GM23248 (cell line): ENCODE measurements around the gene LTO1. TPM values are rescaled to one million over a fixed set of nuclear protein-coding genes. Genes with fewer than 3 reads are reported as not detected.

Source experiments
- DNase-seq: peaks from one replicate; pipeline ENCODE4 v3.0.0-alpha.2; 2015
- H2AFZ ChIP-seq: fragments of 200-600 bp; sonication (generic); 2 replicates; pipeline ENCODE4 v1.6.1; 2016; ENCODE audit warnings: antibody characterized with exemption
- H3F3A ChIP-seq: fragments of 200-600 bp; sonication (generic); 2 replicates; pipeline ENCODE4 v1.6.1; 2016; ENCODE audit warnings: mild to moderate bottlenecking, antibody characterized with exemption, mixed run types; ENCODE audit not compliant: insufficient read depth
- H3K27ac ChIP-seq: fragments of 200-600 bp; sonication (generic); 2 replicates; pipeline ENCODE4 v1.5.1; 2016; ENCODE audit warnings: mild to moderate bottlenecking
- H3K27me3 ChIP-seq: fragments of 200-600 bp; sonication (generic); replicated peaks from 2 replicates; pipeline ENCODE4 v1.6.1; 2016; ENCODE audit warnings: mild to moderate bottlenecking; ENCODE audit not compliant: insufficient read depth
- H3K36me3 ChIP-seq: fragments of 200-600 bp; sonication (generic); 2 replicates; pipeline ENCODE4 v1.6.1; 2016; ENCODE audit warnings: low read depth, mild to moderate bottlenecking
- H3K4me1 ChIP-seq: fragments of 200-600 bp; sonication (generic); 2 replicates; pipeline ENCODE4 v1.6.1; 2016; ENCODE audit warnings: mild to moderate bottlenecking; ENCODE audit not compliant: insufficient read depth
- H3K4me2 ChIP-seq: fragments of 200-600 bp; sonication (generic); one replicate; pipeline ENCODE4 v1.6.1; 2016; ENCODE audit warnings: mild to moderate bottlenecking; ENCODE audit not compliant: unreplicated experiment
- H3K4me3 ChIP-seq: fragments of 200-600 bp; sonication (generic); 2 replicates; pipeline ENCODE4 v1.5.1; 2016; ENCODE audit warnings: mild to moderate bottlenecking
- H3K79me2 ChIP-seq: fragments of 200-600 bp; sonication (generic); 2 replicates; pipeline ENCODE4 v1.6.1; 2016; ENCODE audit warnings: mild to moderate bottlenecking; ENCODE audit not compliant: insufficient read depth
- H3K9ac ChIP-seq: fragments of 200-600 bp; sonication (generic); 2 replicates; pipeline ENCODE4 v1.6.1; 2016; ENCODE audit warnings: mild to moderate bottlenecking
- H3K9me2 ChIP-seq: fragments of 200-600 bp; sonication (generic); 2 replicates; pipeline ENCODE4 v1.6.1; 2016; ENCODE audit warnings: mixed run types, mild to moderate bottlenecking, moderate library complexity; ENCODE audit not compliant: insufficient read depth
- H3K9me3 ChIP-seq: fragments of 200-600 bp; sonication (generic); one replicate; pipeline ENCODE4 v1.6.1; 2017; ENCODE audit warnings: low read depth
- H4K20me1 ChIP-seq: fragments of 200-600 bp; sonication (generic); 2 replicates; pipeline ENCODE4 v1.6.0; 2016; ENCODE audit not compliant: insufficient read depth
- EZH2 ChIP-seq: fragments of 200-600 bp; sonication (generic); IDR thresholded peaks from 2 replicates; pipeline ENCODE4 v1.6.1; 2018; ENCODE audit warnings: antibody characterized with exemption, mild to moderate bottlenecking; ENCODE audit not compliant: insufficient read depth, poor library complexity, severe bottlenecking
- EZH2phosphoT487 ChIP-seq: fragments of 200-600 bp; sonication (generic); IDR thresholded peaks from 2 replicates; pipeline ENCODE4 v1.6.1; 2018; ENCODE audit warnings: antibody characterized with exemption, moderate library complexity, mild to moderate bottlenecking, low read depth; ENCODE audit not compliant: insufficient read depth
- WGBS, 2 experiments: methylation state at CpG; one replicate each; pipeline ENCODE4 v1.1.6; 2015 to 2017; ENCODE audit warnings: low lambda C conversion rate in 2 of 2, low coverage in 1 of 2; ENCODE audit errors: missing lambda C conversion rate in 2 of 2; 5-methylcytosine and 5-hydroxymethylcytosine counted together
- in situ Hi-C: fragments of 300-500 bp; cut with MboI; formaldehyde crosslinking; loops from 2 replicates; pipeline ENCODE4 v1.15.0; 2020
- polyA plus RNA-seq: library from polyadenylated mRNA; unstranded; fragments of >200 nt; fragmentation: Nextera tagmentation; extraction: Ambion mirVana; gene quantifications from 2 replicates; pipeline ENCODE4 v1.2.1, GENCODE V29; 2016
- total RNA-seq: library from RNA; depleted of rRNA; stranded (reverse); fragments of >200 nt; shearing (Covaris generic); gene quantifications from 2 replicates; pipeline ENCODE4 v1.2.3, GENCODE V29; 2014

LTO1 gene
- total and polyA plus RNA-seq, 2 experiments from 2014 or later = 20.6 to 26.2 TPM

DNA sequence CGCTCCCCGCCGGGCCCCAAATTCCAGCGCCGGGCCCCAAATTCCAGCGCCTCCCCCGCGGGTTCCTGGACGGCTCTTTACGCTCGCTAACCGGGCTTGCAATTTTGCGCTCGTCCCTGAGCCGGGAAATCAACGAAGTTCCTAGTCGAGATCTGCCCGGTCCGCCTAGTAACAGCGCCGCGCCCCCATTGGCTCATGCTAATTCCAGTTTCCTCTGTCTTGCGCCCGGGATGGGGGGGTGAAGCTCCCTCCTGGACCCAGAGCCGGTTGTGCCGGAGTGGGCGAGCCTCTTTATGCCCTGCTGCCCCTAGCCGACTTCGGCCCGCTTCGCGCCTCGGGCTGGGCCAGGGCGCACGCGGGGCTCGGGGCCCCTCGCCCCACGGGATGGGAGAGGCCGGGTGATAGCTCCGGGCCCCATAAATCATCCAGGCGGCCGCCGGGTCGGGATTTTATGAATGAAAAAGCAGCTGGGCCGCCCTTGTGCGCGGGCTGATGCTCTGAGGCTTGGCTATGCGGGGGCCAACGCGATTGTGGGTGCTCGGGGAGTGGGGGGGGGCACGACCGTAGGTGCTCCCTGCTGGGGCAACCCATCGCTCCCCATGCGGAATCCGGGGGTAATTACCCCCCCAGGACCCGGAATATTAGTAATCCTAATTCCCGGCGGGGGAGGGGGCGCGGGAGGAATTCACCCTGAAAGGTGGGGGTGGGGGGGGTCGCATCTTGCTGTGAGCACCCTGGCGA lies 36.0 kb downstream of the LTO1 start:
- Histone ChIP-seq H3K9me2 (no peaks in the 10 kb centered on the region), H3K9ac (peak overlapping the region; percentile 96), H3K27ac (peak overlapping the region; percentile 97), H3K27me3 (no peaks in the 10 kb centered on the region), H3K36me3 (peaks cover 6% of the 10 kb centered on the region; the same call in 1 of the 2 replicates), H2AFZ (peak overlapping the region; percentile 95), H3K4me1 (0 out of 2 replicates have a peak, but pooled peaks cover 15% of the 10 kb centered on the region), H3K9me3 (no peaks in the 10 kb centered on the region), H3K79me2 (peaks cover 46% of the 10 kb centered on the region), H3K4me2 (peak overlapping the region; percentile 100), H3K4me3 (peak overlapping the region; percentile 85), H3F3A (peaks cover 12% of the 10 kb centered on the region; the same call in 1 of the 2 replicates), H4K20me1 (no peaks in the 10 kb centered on the region)
- in situ Hi-C loops = loop anchor here (10.0 kb wide), 1 partner anchor 344 kb away; the partner anchor contains the start of gene MYEOV
- peak; percentile 99 for DNase-seq
- no peak for TF ChIP-seq EZH2phosphoT487
- no peak for TF ChIP-seq EZH2
- WGBS, 2 experiments = 0 to 1% methylated on average over 49 to 62 of the region's 64 CpGs

DNA sequence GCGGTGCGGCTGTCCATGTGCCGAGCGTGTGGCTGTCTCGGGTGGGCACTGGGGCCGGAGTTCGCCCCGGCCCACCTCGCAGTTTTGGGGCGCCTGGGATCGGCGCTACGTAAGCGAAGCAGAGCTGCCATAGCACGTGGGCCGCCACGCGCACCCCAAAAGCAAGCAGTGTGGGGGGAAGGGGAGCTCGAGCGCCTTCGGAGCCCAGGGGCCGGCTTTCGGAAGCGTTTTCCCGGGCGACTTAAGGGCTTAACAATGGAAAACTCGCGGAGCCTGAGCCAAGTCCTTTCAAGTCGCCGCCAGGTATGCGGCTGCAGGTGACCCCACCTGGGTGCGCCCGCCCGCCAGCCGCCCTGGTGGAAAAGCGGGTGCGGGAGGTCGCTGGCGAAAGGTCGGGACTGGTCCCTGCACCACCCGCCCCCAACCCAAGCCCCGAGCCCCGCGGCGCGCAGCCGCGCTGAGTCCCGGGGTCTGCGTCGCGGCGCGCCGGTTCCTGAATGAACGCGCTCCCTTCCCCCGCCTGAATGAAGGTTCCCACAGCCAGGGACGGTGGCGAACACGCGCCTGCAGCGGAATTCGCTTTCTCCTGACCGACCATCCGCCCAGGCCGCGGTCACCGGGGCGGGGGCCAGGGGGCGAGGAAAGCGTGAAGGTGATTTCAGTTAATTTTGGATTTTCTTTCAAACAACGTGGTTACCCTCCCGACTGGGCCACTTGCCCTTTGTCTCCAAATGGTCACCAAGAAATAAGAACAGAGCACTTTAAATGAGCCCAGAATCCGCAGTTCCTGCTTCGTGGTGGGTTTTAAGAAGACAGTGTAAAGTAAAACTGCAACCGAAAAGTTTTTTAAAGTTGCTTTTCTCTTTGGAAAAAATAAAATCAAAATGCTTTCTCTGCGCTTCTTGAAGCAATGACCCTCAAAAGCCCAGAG lies 36.9 kb downstream of the LTO1 start:
- Histone ChIP-seq H3K4me3 (peak overlapping the region; percentile 85), H4K20me1 (no peaks in the 10 kb centered on the region), H3K4me2 (peak overlapping the region; percentile 100), H3K36me3 (no peaks in the 10 kb centered on the region), H3K27me3 (no peaks in the 10 kb centered on the region), H2AFZ (peak overlapping the region; percentile 95), H3F3A (peaks cover 12% of the 10 kb centered on the region; the same call in 1 of the 2 replicates), H3K4me1 (0 out of 2 replicates have a peak, but pooled peaks cover 11% of the 10 kb centered on the region), H3K9ac (peak overlapping the region; percentile 96), H3K9me2 (no peaks in the 10 kb centered on the region), H3K79me2 (peaks cover 37% of the 10 kb centered on the region), H3K9me3 (no peaks in the 10 kb centered on the region), H3K27ac (peak overlapping the region; percentile 97)
- WGBS, 2 experiments = 2% methylated on average over 67 to 68 of the region's 78 CpGs
- peak; percentile 87 for DNase-seq
- in situ Hi-C loops = loop anchor here (10.0 kb wide), 1 partner anchor 343 kb away; the partner anchor contains the start of gene MYEOV
- TF ChIP-seq EZH2phosphoT487 = no peak
- no peak for TF ChIP-seq EZH2

DNA sequence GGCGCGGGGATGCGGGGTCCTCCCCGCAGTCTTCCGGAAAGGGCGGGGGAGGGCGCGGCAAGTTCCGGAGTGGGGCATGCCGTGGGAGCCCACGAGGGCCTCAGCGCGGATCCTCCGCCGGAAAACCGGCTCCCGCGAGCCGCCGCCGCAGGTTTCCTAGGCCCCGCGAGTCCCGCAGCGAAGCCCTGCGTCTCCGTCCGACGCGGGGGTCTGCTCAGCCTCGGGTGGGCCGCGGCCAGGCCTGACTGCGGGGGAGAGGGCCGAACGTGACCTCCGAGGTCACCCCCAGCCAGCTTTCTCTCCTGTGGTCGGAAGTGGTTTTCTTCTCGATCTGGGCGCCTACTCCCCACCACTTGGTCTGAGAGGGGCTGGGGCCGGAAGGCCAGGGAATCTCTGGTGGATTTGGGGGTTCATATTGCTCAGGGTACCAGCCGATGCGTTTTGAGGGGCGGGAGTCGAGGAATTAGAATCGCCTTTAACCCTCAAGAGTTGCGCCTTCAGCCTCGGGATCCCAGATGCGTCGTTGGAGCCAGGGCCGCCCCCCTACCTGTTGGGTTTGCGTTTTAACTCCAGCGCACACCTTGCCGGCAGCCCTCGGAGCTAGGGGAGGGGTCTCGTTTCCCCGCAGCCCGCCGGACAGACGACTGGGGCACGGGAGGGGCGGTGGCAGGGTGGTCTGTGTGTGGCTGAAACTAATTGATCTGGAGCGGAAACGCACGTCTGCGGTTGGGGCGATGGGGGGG lies 37.8 kb downstream of the LTO1 start:
- Histone ChIP-seq H3K4me2 (peak overlapping the region; percentile 100), H3K79me2 (peaks cover 28% of the 10 kb centered on the region), H3K9me3 (no peaks in the 10 kb centered on the region), H3K9ac (peak overlapping the region; percentile 96), H3K4me1 (0 out of 2 replicates have a peak, but pooled peaks cover 11% of the 10 kb centered on the region), H4K20me1 (no peaks in the 10 kb centered on the region), H3K4me3 (peak overlapping the region; percentile 85), H2AFZ (peak overlapping the region; percentile 95), H3F3A (peaks cover 12% of the 10 kb centered on the region; the same call in 1 of the 2 replicates), H3K36me3 (no peaks in the 10 kb centered on the region), H3K27ac (peak overlapping the region; percentile 97), H3K9me2 (no peaks in the 10 kb centered on the region), H3K27me3 (no peaks in the 10 kb centered on the region)
- in situ Hi-C loops = loop anchor here (10.0 kb wide), 1 partner anchor 343 kb away; the partner anchor contains the start of gene MYEOV
- no peak for TF ChIP-seq EZH2
- no peak for TF ChIP-seq EZH2phosphoT487
- WGBS, 2 experiments = 12% methylated on average over 41 to 61 of the region's 67 CpGs
- peak; percentile 28 for DNase-seq
